HepG2 (cell line): ENCODE results near the gene TUBA1A. TPM values are rescaled to one million over a fixed set of nuclear protein-coding genes. Genes with fewer than 3 reads are reported as not detected.

Experiments
- ATAC-seq: fragments of 200-7000 bp; cut with Tn5 transposase; 3 replicates; pipeline ENCODE4 v1.9.1; 2020; ENCODE audit warnings: mild to moderate bottlenecking, moderate library complexity
- Bru-seq: library from RNA; stranded (reverse); fragments of 400-500 nt; gene quantifications from one replicate; lab custom pipeline; 2021; lab: Mats Ljungman, UMichigan
- BruChase-seq, 2 experiments: library from RNA; stranded (reverse); fragments of 400-500 nt; gene quantifications; one replicate each; lab custom pipeline; 2021; lab: Mats Ljungman, UMichigan
- BruUV-seq: library from RNA; stranded (reverse); fragments of 400-500 nt; replicated peaks from 2 replicates; lab custom pipeline; 2021; lab: Mats Ljungman, UMichigan
- CTCF ChIA-PET: fragments of 300-600 bp; formaldehyde crosslinking; extraction: SDS; loops from one replicate; lab custom pipeline; 2021; ENCODE audit warnings: low total read pairs, inconsistent platforms, low intra/inter-chr PET ratio; lab: Yijun Ruan, JAX
- POLR2A ChIA-PET: fragments of 350-600 bp; sonication (Branson Sonifier 250); formaldehyde crosslinking; loops from one replicate; lab custom pipeline; 2020; ENCODE audit warnings: antibody characterized with exemption, inconsistent platforms; lab: Yijun Ruan, JAX
- DNase-seq: peaks from one replicate; pipeline ENCODE4 v3.0.0-alpha.2; 2015; ENCODE audit warnings: low spot score
- FAIRE-seq: peaks from 3 replicates; lab custom pipeline; 2011; peaks lifted over from hg19 to GRCh38; lab: Jason Lieb, UNC
- H2AFZ ChIP-seq: one replicate; pipeline ENCODE4 v1.6.1; 2011; ENCODE audit warnings: low read length, inconsistent platforms
- H3K27ac ChIP-seq: fragments of 300-600 bp; 3 replicates; pipeline ENCODE4 v1.8.0; 2011; ENCODE audit warnings: mixed run types, mild to moderate bottlenecking, mixed read lengths, low read length, inconsistent platforms; ENCODE audit not compliant: insufficient read depth; ENCODE audit errors: extremely low read length
- H3K27me3 ChIP-seq, 2 experiments: fragments of 200-600 bp in 1 of 2; 2 replicates in 1 of 2; 3 replicates in 1 of 2; pipeline versions ENCODE4 v1.6.0 to v1.8.0; 2011; ENCODE audit warnings: low read length in 2 of 2, mild to moderate bottlenecking in 2 of 2, moderate library complexity in 2 of 2, inconsistent platforms in 1 of 2; ENCODE audit not compliant: insufficient read depth in 2 of 2, control insufficient read depth in 1 of 2
- H3K36me3 ChIP-seq, 2 experiments: fragments of 200-600 bp in 1 of 2; replicated peaks in 1 of 2; 2 replicates in 1 of 2; 3 replicates in 1 of 2; pipeline versions ENCODE4 v1.5.1 to v1.8.0; 2011; ENCODE audit warnings: low read length in 2 of 2, inconsistent platforms in 1 of 2; ENCODE audit not compliant: insufficient read depth in 2 of 2, control insufficient read depth in 1 of 2
- H3K4me1 ChIP-seq: 2 replicates; pipeline ENCODE4 v1.5.1; 2012; ENCODE audit warnings: low read length, inconsistent platforms; ENCODE audit not compliant: insufficient read depth
- H3K4me2 ChIP-seq: 2 replicates; pipeline ENCODE4 v1.6.0; 2011; ENCODE audit warnings: low read depth, low read length, inconsistent platforms
- H3K4me3 ChIP-seq, 3 experiments: fragments of 200-600 bp in 1 of 3; sonication (generic), shearing (Covaris generic) in 1 of 3; replicated peaks in 1 of 3; 2 replicates each; pipeline ENCODE4 v1.5.1; 2011 to 2016; ENCODE audit warnings: low read length in 3 of 3, inconsistent platforms in 2 of 3, low read depth in 2 of 3, mild to moderate bottlenecking in 2 of 3, control low read depth in 1 of 3, mixed read lengths in 1 of 3; ENCODE audit not compliant: insufficient read depth in 1 of 3
- H3K79me2 ChIP-seq: one replicate; pipeline ENCODE4 v1.6.1; 2011; ENCODE audit warnings: low read length, inconsistent platforms; ENCODE audit not compliant: insufficient read depth
- H3K9ac ChIP-seq: 2 replicates; pipeline ENCODE4 v1.6.0; 2011; ENCODE audit warnings: mild to moderate bottlenecking, low read depth, low read length, inconsistent platforms; ENCODE audit not compliant: insufficient read depth
- H3K9me3 ChIP-seq: 2 replicates; pipeline ENCODE4 v1.5.1; 2012; ENCODE audit warnings: mild to moderate bottlenecking, low read length
- H4K20me1 ChIP-seq: 2 replicates; pipeline ENCODE4 v1.6.0; 2011; ENCODE audit warnings: inconsistent platforms, mild to moderate bottlenecking, low read length, moderate library complexity; ENCODE audit not compliant: insufficient read depth
- BCL3 ChIP-seq: sonication (generic); formaldehyde crosslinking; IDR thresholded peaks from 2 replicates; pipeline ENCODE4 v1.5.1; 2020; ENCODE audit warnings: mild to moderate bottlenecking, missing genetic modification reagents, moderate library complexity
- HNRNPLL ChIP-seq: fragments of 200-400 bp; formaldehyde crosslinking; IDR thresholded peaks from 2 replicates; pipeline ENCODE4 v1.6.1; 2017; ENCODE audit warnings: mild to moderate bottlenecking, low read depth, low read length; ENCODE audit not compliant: poor library complexity, severe bottlenecking
- PHF21A ChIP-seq: sonication (generic); formaldehyde crosslinking; IDR thresholded peaks from 2 replicates; pipeline ENCODE4 v1.5.0; 2020; ENCODE audit warnings: mild to moderate bottlenecking, missing genetic modification reagents
- REST ChIP-seq, 2 experiments: IDR thresholded peaks; 2 replicates each; pipeline ENCODE4 v1.6.1; 2011 to 2012; ENCODE audit warnings: low read length in 2 of 2, borderline replicate concordance in 1 of 2, low read depth in 1 of 2, mild to moderate bottlenecking in 1 of 2, moderate library complexity in 1 of 2
- ZMYM4 ChIP-seq: sonication (generic); formaldehyde crosslinking; IDR thresholded peaks from 2 replicates; pipeline ENCODE4 v1.8.1; 2023; ENCODE audit warnings: mild to moderate bottlenecking, missing genetic modification reagents
- ZNF251 ChIP-seq: sonication (generic); formaldehyde crosslinking; IDR thresholded peaks from 2 replicates; pipeline ENCODE4 v1.9.0; 2021; ENCODE audit warnings: mild to moderate bottlenecking, missing genetic modification reagents
- ZNF800 ChIP-seq: sonication (generic); formaldehyde crosslinking; IDR thresholded peaks from 2 replicates; pipeline ENCODE4 v1.4.0; 2020; ENCODE audit warnings: missing genetic modification reagents
- WGBS: methylation state at CpG from one replicate; pipeline ENCODE4 v1.1.6; 2017; ENCODE audit warnings: low lambda C conversion rate; 5-methylcytosine and 5-hydroxymethylcytosine counted together
- in situ Hi-C: cut with HindIII; loops from 2 replicates; pipeline ENCODE4 v1.10.0; 2017; ENCODE audit warnings: low pct_unique_long_range_greater_than_20kb; ENCODE audit not compliant: extremely low pct_ligation_motif_present
- intact Hi-C: fragments of 100-400 bp; cut with micrococcal nuclease; formaldehyde crosslinking; loops from one replicate; pipeline ENCODE4 v1.10.0; 2022; ENCODE audit not compliant: unreplicated experiment
- long read RNA-seq, 2 experiments: library from RNA in 1 of 2; library from polyadenylated mRNA in 1 of 2; stranded (forward) in 1 of 2; unstranded in 1 of 2; transcript quantifications; one replicate each; pipeline ENCODE4 v2.0.0, GENCODE V29; 2019 to 2022
- polyA minus RNA-seq, 3 experiments: library from RNA; depleted of rRNA, polyadenylated mRNA; stranded (reverse); fragments of >200 nt; gene quantifications; 2 replicates each; pipeline ENCODE4 v1.2.3, GENCODE V29; 2011; ENCODE audit warnings: low replicate concordance in 1 of 3
- polyA plus RNA-seq, 8 experiments: library from polyadenylated mRNA; depleted of rRNA in 3 of 8; stranded (reverse) in 7 of 8; unstranded in 1 of 8; fragments of >200 nt; fragmentation: Illumina TruSeq in 4 of 8; extraction: Trizol in 4 of 8; gene quantifications; 2 replicates each; pipeline versions ENCODE4 v1.2.1 to v1.2.3, GENCODE V29; 2011 to 2016; ENCODE audit warnings: low read depth in 4 of 8, missing spikeins in 1 of 8, mixed read lengths in 1 of 8; ENCODE audit not compliant: insufficient read depth in 1 of 8
- total RNA-seq, 5 experiments: library from RNA; depleted of rRNA; stranded (reverse); fragments of >200 nt; fragmentation: Illumina TruSeq; extraction: Trizol; gene quantifications; 2 replicates each; pipeline ENCODE4 v1.2.3, GENCODE V29; 2016; ENCODE audit warnings: low read depth in 1 of 5

TUBA1A gene
- total RNA-seq (2016; rRNA removed; fragmentation: Illumina TruSeq; extraction: Trizol) (20.7 and 24.4 TPM in 2 replicates), polyA plus RNA-seq (2011; rRNA removed) (24.8 and 35.5 TPM in 2 replicates), polyA minus RNA-seq (2011; rRNA and poly(A)+ RNA removed; ENCODE audit: low replicate concordance) (18.9 and 36.9 TPM in 2 replicates), Bru-seq, nascent RNA (percentile 42 among the genes with signal in this experiment), BruChase-seq, experiment 1, labeled RNA remaining after a 6-hour chase (percentile 61 among the genes with signal in this experiment), BruChase-seq, experiment 2, labeled RNA remaining after a 2-hour chase (percentile 54 among the genes with signal in this experiment)
- total RNA-seq (2016; cell fraction: cytosol; rRNA removed; fragmentation: Illumina TruSeq; extraction: Trizol; ENCODE audit: low read depth): 1.2 and 1.9 TPM in 2 replicates
- total RNA-seq (2016; cell fraction: insoluble cytoplasmic fraction; rRNA removed; fragmentation: Illumina TruSeq; extraction: Trizol): 21.8 and 22.6 TPM in 2 replicates
- total RNA-seq (2016; cell fraction: membrane; rRNA removed; fragmentation: Illumina TruSeq; extraction: Trizol): 2.5 and 3.1 TPM in 2 replicates
- total RNA-seq (2016; cell fraction: nucleus; rRNA removed; fragmentation: Illumina TruSeq; extraction: Trizol): 9.7 and 10.8 TPM in 2 replicates
- 29.2 and 42.3 TPM in 2 replicates for polyA plus RNA-seq (2011; cell fraction: cytosol; rRNA removed)
- 8.6 and 13.4 TPM in 2 replicates for polyA plus RNA-seq (2011; cell fraction: nucleus; rRNA removed)
- polyA plus RNA-seq (2012): 2.2 and 4.9 TPM in 2 replicates
- polyA plus RNA-seq (2016; cell fraction: cytosol; fragmentation: Illumina TruSeq; extraction: Trizol; ENCODE audit: low read depth): 1.6 and 1.7 TPM in 2 replicates
- 19.5 and 22.1 TPM in 2 replicates for polyA plus RNA-seq (2016; cell fraction: insoluble cytoplasmic fraction; fragmentation: Illumina TruSeq; extraction: Trizol; ENCODE audit: low read depth)
- 1.7 and 1.8 TPM in 2 replicates for polyA plus RNA-seq (2016; cell fraction: membrane; fragmentation: Illumina TruSeq; extraction: Trizol; ENCODE audit: low read depth)
- polyA plus RNA-seq (2016; cell fraction: nucleus; fragmentation: Illumina TruSeq; extraction: Trizol; ENCODE audit: insufficient read depth, low read depth): 9.8 and 11.3 TPM in 2 replicates
- polyA minus RNA-seq (2011; cell fraction: cytosol; rRNA and poly(A)+ RNA removed): 7.2 and 13.3 TPM in 2 replicates
- polyA minus RNA-seq (2011; cell fraction: nucleus; rRNA and poly(A)+ RNA removed): 3.5 and 6.6 TPM in 2 replicates
- long read RNA-seq, experiment 1, transcript TUBA1A-202 (4 exons, 1,915 nt): major isoform, 34 of 36 reads
- long read RNA-seq, experiment 1, partial matches to known transcripts: 0 of 36 reads
- long read RNA-seq, experiment 1, other reads (novel, unspliced or antisense): 1 of 36 reads
- long read RNA-seq, experiment 2, transcript TUBA1A-202 (4 exons, 1,915 nt): major isoform, 32 of 36 reads
- long read RNA-seq, experiment 2, partial matches to known transcripts: 0 of 36 reads
- long read RNA-seq, experiment 2, other reads (novel, unspliced or antisense): 3 of 36 reads

- WGBS: 8% methylated on average over 21 of the region's 26 CpGs
- ChIA-PET CTCF (no interaction called here), POLR2A (interaction anchor here (1.5 kb wide), 1 partner anchor 58 kb away, joined by 5 read pairs; the partner anchor contains the start of gene TUBA1B)
- Histone ChIP-seq H2AFZ (no peak within 1 kb of the TSS), H3K79me2 (no peaks in the 10 kb centered on the region), H3K36me3 (no peaks in the 10 kb centered on the region), H3K9me3 (no peaks in the 10 kb centered on the region), H3K9ac (no peak within 1 kb of the TSS; the same call in 1 of the 2 replicates), H3K4me2 (peak within 1 kb of the TSS; percentile 75), H3K27ac (no peak within 1 kb of the TSS), H4K20me1 (no peaks in the 10 kb centered on the region), H3K4me1 (no peaks in the 10 kb centered on the region; the same call in 1 of the 2 replicates), H3K4me3 (peak within 1 kb of the TSS; percentile 70 to 77 (median 75)), H3K27me3 (peaks cover 3 to 13% of the 10 kb centered on the region in 2 experiments; a peak in 3 of 5 replicates)
- intact Hi-C loops (no loop called here), in situ Hi-C loops (no loop called here)
- FAIRE-seq (no peak), ATAC-seq (peak; percentile 75), DNase-seq (peak; percentile 45)
- no TSS peak for BruUV-seq
- TF ChIP-seq ZNF251 (CRISPR knock-in tag) (no peak), HNRNPLL (peak; percentile 62), BCL3 (CRISPR knock-in tag) (no peak), ZMYM4 (CRISPR knock-in tag) (no peak), ZNF800 (peak; percentile 98), PHF21A (no peak), REST (IDR thresholded peaks at IDR 0.05; ENCODE audit: borderline replicate concordance in 1 of 2, low read depth in 1 of 2, low read length in 2 of 2) (no peak)
Measured at GRCh38 chr12:49188916-49189367, at the start of gene TUBA1A. Gene TUBA1A, minus strand, starts transcription at chr12:49189080. Its CDS starts 101 bp downstream, at chr12:49188979.
